RCC 7860 (cell line): ENCODE measurements around the gene FMN1.

ENCODE experiments used
- DNase-seq: peaks from one replicate; pipeline ENCODE4 v3.0.0-alpha.2; 2015; ENCODE audit warnings: low spot score
- FAIRE-seq: peaks from 2 replicates; lab custom pipeline; 2012; peaks lifted over from hg19 to GRCh38; lab: Jason Lieb, UNC

Gene FMN1

DNA sequence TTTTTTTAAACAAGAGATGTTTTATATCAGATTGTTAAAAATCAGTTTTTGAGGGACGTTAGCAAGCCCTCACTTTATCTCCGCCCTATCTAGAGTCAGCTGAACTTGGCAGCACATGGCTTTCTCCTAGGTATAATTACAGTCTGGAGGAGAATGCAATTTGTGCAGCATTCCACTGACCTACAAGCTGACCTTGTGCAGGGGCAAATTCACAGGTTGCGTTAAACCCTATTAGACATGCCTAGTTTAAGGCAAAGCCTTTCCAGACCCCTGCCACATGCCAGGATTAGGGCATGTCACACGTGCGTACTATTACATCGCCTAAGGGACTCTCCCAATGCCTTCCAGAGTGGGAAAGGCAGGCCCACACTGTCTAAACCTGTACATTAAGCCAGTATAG is 252.7 kb downstream of the FMN1 start:
- FAIRE-seq, result no peak

GRCh38 chr15:32936976-32937375 is 257.5 kb downstream of the FMN1 start:
- DNase-seq, result no peak
- no peak for FAIRE-seq

More for the DNA sequence above, 252.7 kb downstream of the FMN1 start:
- no peak for DNase-seq

DNA sequence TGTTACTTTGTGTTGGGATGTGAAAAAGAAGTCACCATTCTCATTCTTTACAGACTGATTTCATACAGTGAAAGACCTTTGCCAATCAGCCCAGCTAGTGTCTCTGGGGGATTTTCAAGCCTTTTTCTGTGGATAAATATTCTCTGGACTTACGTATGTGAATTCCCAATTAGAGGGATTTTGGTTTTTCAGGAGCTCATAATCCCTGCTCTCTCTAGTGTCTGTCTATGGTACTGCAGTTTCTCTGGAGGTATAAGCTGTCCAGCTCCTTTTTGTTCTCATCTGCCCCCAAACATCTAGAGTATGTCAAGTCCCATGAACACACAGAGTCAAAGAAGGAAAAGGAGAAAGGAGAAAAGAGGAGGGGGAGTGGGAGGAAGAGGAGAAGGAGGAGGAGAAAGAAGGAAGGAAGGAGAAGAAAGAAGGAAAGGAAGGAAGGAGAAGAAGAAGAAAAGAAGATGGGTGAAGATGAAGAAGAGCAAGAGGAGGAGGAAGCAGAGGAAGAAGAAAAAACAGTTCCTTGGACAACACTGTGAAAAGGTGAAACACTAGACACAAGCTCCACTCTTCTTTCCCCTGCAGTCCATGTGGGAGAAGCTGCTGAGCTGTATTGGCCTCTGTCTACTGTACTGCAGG is 258.1 kb downstream of the FMN1 start:
- FAIRE-seq, result no peak
- DNase-seq, result no peak

DNA sequence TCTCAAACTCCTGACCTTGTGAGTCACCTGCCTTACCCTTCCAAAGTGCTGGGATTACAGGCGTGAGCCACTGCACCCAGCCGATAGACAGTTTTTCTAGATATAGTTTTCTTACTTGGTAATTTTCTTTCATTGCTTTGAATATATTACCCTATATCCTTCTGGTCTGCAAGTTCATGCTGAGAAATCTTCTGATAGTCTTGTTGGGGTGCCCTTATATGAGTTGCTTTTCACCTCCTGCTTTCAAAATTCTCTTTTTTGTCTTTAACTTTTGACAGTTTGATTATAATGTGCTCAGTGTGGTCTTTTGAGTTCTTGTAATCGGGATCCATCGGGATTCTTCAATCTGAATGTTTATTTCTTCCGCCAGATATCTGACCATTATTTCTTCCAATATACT is 259.4 kb downstream of the FMN1 start:
- FAIRE-seq, result no peak
- no peak for DNase-seq

DNA sequence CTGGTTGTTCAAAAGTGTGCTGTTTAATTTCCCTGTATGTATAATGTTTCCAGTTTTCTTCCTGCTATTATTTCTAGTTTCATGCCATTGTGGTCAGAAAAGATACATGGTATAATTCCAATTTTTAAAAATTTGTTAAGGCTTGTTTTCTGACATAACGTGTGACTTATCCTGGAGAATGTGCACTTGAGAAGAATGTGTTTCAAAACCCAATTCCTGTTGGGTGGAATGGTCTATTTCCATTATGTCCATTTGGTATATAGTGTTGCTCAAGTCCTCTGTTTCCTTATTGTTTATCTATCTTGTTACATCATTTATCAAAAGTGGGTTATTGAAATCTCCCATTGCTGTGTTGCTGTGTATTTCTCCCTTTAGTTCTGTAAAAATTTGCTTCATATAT is 261.3 kb downstream of the FMN1 start:
- DNase-seq (no peak), FAIRE-seq (no peak)

DNA sequence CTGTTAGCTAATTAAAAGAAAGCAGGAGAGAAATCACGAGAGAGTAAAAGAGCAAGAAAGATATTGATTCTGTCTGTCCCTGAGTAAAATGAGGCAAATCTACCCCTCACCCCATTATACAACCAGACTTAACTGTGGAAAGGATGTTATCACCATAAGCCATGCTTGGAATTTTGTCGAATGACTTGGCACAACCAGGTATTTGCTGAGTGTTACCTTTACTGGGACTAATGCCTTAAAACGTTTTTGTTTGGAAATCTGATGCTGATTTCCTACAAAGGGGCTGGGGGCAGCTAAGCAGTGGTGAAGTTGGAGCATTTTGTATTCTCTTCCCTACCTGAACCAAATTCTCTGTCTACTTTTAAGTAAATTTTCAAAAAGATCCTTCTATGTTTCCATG is 265.6 kb downstream of the FMN1 start:
- DNase-seq, result no peak
- no peak for FAIRE-seq

GRCh38 chr15:32927124-32927523 is 267.4 kb downstream of the FMN1 start:
- no peak for DNase-seq
- no peak for FAIRE-seq

- no peak for FAIRE-seq
- DNase-seq, result no peak
These were observed 271.3 kb downstream of the FMN1 start for GRCh38 chr15:32923176-32923575.

DNA sequence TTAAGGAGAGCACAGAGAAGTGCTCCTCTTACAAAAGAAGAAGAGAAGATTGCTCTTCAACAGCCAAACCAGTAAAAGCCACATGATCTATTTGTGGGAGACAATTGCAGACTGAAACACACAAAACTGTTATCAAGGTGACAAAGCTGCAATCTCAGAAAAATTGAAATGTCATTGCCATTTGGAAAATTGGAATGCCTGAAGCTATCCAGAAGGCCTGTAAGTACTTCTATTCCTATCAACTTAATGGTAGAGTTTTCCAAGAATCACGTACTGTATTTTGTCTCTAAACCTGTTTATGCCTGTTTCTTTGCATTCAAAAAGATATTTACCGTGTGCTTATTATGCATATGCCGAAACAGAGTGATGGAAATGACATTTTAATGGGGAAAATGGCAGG is 272.0 kb downstream of the FMN1 start:
- DNase-seq, result no peak
- no peak for FAIRE-seq

- no peak for FAIRE-seq
- DNase-seq, result no peak
These were observed 274.6 kb downstream of the FMN1 start for GRCh38 chr15:32919749-32920414.

- DNase-seq, result no peak
- FAIRE-seq, result no peak
These were observed 276.0 kb downstream of the FMN1 start for GRCh38 chr15:32918547-32918946.

- FAIRE-seq (no peak), DNase-seq (no peak)
These were observed 283.7 kb downstream of the FMN1 start for GRCh38 chr15:32910839-32911238.

GRCh38 chr15:32909431-32909830 is 285.1 kb downstream of the FMN1 start:
- DNase-seq, result peak; percentile 64
- FAIRE-seq, result peak; percentile 48

DNA sequence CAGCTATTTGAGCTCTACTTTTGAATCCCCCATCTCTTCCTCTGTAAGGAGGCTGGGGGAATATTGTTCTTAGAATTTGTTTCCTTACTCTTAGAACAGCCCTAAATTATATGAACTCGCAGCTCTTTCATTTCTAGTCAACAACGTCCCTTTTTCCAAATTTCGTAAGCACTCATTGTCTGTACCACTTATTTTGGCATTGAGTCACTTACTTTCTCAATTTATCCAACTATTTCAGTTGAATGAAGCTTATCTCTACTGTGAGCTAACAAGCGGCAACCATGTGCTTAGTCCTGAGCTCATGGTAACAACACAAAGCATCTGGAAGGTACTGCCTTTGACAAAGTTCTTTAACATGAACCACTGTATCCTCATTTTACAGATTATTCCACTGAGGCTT is 285.6 kb downstream of the FMN1 start:
- DNase-seq, result no peak
- FAIRE-seq, result no peak

GRCh38 chr15:32908135-32908801 is 286.2 kb downstream of the FMN1 start:
- no peak for DNase-seq
- FAIRE-seq, result no peak

DNA sequence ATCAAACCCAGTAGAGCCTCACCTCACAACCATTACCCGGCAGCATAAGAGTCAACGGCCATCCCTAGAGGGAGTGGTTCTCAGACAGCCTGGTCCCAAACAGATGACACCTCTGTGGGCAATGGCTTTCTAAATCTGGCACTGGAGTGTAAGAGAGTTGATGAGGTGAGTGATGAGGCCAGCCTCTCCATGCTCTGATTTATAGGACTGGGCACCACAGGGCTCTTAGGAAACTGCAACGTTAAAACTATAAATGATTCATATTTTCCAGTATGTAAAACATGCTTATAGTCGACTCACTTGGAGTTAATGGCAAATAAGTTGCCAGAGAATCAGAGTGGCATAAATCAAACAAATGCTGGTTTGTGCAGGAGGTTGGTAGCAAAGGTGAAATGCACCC is 289.0 kb downstream of the FMN1 start:
- no peak for FAIRE-seq
- DNase-seq, result no peak

DNA sequence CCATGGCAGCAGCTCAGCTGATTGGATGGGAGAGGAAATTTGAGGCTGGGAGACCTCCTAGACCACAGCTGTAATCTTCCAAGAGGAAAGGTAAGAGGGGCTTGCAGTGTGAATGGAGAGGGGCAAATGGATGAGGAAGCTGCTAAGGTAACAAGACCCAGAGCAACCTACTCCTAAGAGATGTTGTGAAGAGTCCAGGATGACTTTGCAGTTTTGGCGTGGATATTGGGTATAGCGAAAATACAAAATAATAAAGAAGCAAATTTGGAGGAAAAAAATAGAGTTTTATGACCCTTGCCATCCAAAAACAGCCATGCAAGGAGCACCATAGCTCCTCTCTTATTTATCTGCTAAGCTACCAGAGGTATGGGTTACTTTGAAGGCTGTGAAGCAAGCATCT is 290.1 kb downstream of the FMN1 start:
- no peak for FAIRE-seq

DNA sequence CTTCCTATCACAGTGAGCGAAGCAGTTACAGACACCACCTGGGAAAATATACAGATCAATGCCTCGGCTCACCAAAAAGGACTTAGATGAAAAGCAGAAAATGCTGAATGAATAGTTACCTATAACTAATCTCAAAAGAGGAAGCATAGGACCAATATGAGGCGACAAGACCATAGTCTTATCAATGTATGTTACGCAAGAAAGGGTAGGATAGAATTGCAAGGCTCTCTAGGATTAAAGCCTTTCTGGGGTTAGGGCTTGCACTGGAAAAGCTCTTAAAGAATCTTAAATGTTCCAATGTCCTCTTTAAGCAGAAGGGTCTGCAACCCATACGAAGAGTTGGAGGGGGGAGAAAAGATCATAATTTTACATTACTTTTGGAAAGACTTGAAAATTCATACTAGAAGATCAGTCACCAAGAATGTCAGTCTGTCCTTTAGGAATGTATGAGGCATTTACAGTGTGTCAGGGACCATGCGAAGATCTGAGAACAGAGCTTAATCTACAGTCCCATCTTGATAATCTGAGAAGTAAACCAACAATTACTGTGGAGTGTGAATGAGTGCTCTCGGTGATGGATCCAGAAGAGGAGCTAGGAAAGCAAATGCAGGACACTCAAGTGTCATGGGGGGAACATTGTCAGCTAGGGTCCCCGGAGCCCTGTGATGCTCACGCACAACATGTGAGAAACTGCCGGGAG is 290.8 kb downstream of the FMN1 start:
- FAIRE-seq, result no peak
- no peak for DNase-seq

More for the DNA sequence above, 290.1 kb downstream of the FMN1 start:
- DNase-seq, result no peak

GRCh38 chr15:32901995-32902394 is 292.5 kb downstream of the FMN1 start:
- FAIRE-seq, result no peak

DNA sequence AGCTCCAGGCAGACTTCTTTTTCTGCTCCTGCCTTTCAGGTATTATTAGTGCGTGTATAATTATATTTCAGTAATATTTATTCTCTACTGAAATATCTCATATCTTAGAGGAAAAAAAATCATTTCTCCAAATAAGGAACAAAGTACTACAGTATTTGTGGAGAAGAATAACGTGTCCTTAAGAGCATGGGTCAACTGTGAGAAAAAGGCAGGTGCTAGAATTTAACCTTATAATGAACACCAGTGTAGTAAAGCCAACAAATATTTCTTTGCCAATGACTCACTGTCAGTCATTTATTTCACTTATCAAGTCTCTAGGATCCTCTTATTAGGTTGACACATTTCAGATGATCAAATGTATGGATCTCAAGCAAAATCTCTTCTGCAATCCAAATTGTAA is 293.3 kb downstream of the FMN1 start:
- FAIRE-seq (no peak), DNase-seq (no peak)

More at GRCh38 chr15:32901995-32902394, 292.5 kb downstream of the FMN1 start:
- DNase-seq, result no peak

GRCh38 chr15:32899126-32899596 is 295.4 kb downstream of the FMN1 start:
- DNase-seq (no peak), FAIRE-seq (no peak)
